GM13976 (cell line): ENCODE results near the gene ARL13B.
"Not testable (repeated sequence)": the region's sequence is repeated elsewhere in the genome, so short reads cannot be mapped to it uniquely, and the experiment has no call there.

Experiments used
- DNase-seq: peaks from one replicate; pipeline ENCODE4 v3.0.0; 2012; ENCODE audit warnings: low spot score
- in situ Hi-C: fragments of 300-500 bp; cut with MboI; formaldehyde crosslinking; loops from one replicate; pipeline ENCODE4 v1.12.0; 2022; ENCODE audit warnings: low sequenced_read_pairs, mixed read lengths, inconsistent platforms; ENCODE audit not compliant: unreplicated experiment
- TF ChIP-seq, protein P1 (sequence below): IDR thresholded peaks from 2 replicates; pipeline ENCODE4 v1.5.1; 2012; ENCODE audit warnings: borderline replicate concordance, mild to moderate bottlenecking; ENCODE audit not compliant: insufficient read depth; ENCODE audit errors: extremely low read depth, missing control alignments, control extremely low read depth

Gene ARL13B

DNA sequence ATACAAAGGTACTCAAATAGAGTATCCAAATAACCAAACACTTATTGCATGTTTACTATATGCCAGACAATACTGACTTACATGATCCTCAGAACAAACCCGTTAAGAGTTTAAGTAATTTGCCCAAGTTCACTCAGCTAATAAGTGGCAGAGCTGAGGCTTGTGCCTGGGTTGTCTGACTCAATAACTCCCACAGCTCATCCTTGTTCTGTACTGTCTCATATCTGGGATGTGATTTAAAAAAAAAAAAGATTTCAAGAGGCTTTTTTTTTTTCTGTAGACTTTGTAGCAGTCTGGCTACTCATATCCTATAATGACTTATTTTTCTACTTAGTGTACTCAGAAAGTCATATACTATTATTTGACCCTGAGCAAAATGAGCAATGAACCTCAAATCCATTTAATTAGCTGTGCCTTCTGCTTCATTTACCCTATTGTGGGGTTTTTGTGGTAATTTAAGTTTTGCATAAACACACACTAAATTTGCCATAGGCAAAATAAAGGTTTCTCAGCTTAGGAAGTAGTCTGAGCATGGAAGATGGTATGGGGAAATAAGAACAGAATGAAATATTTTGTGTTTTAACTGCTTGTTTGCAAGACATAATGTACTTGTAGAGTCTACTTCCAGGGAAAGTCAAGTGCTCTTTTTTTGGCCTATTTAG is 86.0 kb downstream of the ARL13B start:
- TF ChIP-seq, protein P1, sequence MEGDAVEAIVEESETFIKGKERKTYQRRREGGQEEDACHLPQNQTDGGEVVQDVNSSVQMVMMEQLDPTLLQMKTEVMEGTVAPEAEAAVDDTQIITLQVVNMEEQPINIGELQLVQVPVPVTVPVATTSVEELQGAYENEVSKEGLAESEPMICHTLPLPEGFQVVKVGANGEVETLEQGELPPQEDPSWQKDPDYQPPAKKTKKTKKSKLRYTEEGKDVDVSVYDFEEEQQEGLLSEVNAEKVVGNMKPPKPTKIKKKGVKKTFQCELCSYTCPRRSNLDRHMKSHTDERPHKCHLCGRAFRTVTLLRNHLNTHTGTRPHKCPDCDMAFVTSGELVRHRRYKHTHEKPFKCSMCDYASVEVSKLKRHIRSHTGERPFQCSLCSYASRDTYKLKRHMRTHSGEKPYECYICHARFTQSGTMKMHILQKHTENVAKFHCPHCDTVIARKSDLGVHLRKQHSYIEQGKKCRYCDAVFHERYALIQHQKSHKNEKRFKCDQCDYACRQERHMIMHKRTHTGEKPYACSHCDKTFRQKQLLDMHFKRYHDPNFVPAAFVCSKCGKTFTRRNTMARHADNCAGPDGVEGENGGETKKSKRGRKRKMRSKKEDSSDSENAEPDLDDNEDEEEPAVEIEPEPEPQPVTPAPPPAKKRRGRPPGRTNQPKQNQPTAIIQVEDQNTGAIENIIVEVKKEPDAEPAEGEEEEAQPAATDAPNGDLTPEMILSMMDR = no peak
- no peak for DNase-seq
- in situ Hi-C loops = no loop called here

DNA sequence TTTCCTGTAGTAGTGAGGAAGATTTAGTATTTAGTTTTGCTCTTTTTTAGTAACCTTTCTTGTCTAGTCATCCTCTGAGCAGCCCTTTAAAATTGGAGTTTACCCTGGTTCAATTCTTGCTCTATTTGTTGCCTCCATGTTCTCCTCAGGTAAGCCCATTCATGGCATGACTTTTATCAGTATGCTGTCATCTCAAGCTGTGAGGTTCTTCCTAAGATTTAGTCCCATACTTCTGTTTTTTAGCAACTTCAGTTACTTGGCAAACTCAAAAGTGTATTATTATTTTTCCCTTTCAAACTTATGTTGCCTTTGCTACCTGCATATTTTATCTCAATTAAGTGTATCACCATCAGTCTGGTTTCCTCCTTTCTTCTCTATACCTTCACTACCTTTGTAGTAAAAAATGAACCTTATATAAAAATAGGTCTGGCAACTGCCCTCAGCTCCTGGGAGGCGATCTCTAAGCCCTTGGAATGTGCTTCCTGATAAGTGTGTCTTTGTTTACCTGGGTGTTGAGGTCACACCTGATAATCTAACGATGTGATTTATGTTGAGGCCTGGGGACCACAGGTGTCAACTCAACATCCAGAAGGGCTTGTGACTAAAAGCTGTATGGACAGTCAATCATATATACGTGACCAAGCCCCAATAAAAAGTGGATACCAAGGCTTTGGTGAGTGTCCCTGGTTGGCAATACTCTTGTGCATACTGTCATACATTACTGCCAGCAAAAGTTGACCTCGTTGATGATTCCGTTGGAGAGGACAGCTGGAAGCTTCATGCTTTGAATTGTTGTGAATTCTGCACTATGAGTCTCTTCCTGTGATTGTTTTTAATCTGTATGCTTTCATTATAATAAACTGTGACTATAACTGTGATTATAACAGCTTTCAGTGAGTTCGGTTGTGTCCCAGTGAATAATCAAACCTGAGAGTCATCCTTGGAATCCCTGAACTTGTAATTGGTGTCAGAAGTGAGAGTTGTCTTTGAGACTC is 86.8 kb downstream of the ARL13B start:
- TF ChIP-seq, protein P1 = no peak
- DNase-seq = no peak
- in situ Hi-C loops = no loop called here

DNA sequence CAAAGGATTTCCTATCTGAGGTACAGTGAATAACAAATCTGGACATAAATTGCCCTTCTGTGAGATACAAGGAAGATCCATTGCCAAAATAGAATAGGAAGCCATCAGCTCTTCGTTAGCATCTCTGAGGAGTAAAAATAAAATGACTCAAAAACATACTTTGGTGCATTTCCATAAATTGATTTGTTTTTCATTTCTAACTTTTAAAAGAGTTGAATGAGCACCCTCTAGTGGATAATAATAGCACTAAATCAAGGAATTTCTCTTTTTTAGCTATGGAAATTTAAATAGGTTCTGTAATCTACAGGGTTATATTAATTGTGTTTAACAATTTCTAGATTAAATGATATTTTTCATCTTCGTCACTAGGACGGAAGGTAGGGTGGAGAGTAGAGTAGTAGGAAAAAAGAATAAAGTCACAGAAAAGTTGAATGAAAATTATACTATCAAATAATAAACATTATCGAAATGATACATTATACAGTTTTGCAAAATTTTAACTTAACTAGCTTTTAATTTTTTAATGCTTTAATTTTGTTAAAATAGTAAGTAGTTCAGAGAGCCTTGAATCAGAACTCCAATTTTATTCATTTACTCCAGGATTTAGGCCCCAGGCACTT is 89.3 kb downstream of the ARL13B start:
- no peak for DNase-seq
- in situ Hi-C loops = no loop called here
- TF ChIP-seq, protein P1 = no peak

DNA sequence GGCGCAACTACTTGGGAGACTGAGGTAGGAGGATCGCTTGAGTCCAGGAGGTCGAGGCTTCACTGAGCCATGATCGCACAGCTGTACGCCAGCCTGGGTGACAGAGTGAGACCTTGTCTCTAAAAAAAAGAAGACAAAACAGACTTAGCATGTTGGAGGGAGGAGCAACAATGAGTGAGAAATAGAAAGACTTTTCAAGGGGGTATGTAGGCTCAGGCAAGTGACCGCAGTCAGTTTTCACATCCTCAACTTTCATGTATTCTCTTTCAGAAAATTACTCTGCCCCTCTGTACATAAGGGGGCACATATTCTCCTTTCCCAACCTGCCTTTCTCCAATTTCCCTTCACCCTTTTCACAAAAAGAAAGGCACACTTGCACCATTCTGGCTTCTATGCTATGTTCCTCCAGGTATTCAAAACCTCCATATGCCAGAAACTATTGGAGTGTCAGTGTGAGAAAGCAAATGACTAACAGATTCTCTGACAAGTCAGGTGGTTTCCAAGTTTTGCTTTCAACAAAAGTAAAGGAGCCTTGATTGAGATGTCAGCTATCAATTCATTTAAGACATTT is 90.5 kb downstream of the ARL13B start:
- in situ Hi-C loops = no loop called here
- TF ChIP-seq, protein P1 = no peak
- DNase-seq = peak; percentile 17

DNA sequence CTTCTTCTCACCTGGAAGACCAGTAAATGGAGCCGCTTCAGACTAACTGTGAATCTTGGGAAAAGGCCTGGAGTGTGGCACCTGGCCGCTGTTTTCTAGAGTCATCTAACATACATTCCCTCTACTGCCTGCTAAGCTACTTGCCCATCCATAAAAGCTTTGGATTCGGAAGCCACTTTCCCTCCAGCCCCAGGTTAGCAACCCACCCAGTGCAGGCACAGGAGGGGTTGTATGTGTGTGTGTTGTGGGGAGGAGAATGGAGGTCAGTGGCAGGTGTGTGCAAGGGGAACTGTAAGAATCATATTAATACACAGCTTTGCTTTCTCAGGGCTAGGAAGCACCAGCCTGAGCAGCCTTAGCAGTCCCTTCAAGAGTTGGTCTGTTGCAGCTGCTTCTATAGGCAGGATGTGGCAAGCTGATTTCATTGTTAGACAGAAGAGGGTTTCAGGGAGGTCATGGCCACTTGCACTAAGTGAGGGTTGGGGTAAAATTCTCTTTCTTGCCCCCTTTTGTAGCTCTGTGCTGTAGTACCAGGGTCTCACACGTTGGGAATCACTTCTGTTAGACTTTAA is 91.8 kb downstream of the ARL13B start:
- DNase-seq = peak; percentile 6
- in situ Hi-C loops = no loop called here
- TF ChIP-seq, protein P1 = no peak

DNA sequence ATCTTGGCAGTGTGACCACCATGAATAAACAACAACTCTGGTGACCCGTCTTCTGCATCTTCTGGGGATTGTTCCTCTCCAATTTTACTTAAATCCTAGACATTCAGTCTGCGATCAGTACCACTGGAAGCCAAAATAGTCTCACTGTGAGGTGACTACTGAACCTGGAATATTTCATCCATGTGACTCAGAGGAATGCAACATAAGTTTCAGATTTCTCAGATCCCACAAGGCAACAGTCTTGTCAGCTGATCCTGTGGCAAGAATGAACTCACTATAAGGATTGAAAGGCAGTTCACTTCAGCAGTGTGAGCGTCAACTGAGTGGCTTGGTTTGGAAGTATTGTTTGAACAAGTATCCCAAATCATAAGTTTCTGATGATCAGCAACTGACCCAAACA is 96.1 kb downstream of the ARL13B start:
- TF ChIP-seq, protein P1 = no peak
- DNase-seq = no peak
- in situ Hi-C loops = no loop called here

DNA sequence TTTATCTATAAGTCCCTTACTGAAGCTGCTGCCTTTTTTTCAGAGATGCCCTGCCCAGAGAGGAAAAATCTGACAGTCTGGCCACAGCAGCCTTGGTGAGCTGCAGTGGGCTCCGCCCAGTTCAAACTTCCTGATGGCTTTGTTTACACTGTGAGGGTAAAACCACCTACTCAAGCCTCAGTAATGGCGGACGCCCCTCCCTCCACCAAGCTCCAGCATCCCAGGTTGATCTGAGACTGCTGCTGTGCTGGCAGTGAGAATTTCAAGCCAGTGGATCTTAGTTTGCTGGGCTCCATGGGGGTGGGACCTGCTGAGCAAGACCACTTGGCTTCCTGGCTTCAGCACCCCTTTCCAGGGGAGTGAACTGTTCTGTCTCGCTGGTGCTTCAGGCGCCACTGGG is 100.6 kb downstream of the ARL13B start:
- DNase-seq = not testable (repeated sequence)

More for the DNA sequence above, 100.6 kb downstream of the ARL13B start:
- in situ Hi-C loops = not testable (repeated sequence)
